Bronchial epithelial cell (primary cell): ENCODE results near the gene CD58. TPM values are rescaled to one million over a fixed set of nuclear protein-coding genes. Genes with fewer than 3 reads are reported as not detected.

Experiments used
- DNase-seq: peaks from one replicate; pipeline ENCODE4 v3.0.0-alpha.2; 2010; ENCODE audit warnings: low read depth
- FAIRE-seq: peaks from 2 replicates; lab custom pipeline; 2011; peaks lifted over from hg19 to GRCh38; lab: Jason Lieb, UNC
- H3K27me3 ChIP-seq: 2 replicates; pipeline ENCODE4 v1.5.1; 2011; ENCODE audit warnings: low read length; ENCODE audit not compliant: control insufficient read depth, insufficient read depth
- H3K36me3 ChIP-seq: 2 replicates; pipeline ENCODE4 v1.5.1; 2011; ENCODE audit warnings: low read length; ENCODE audit not compliant: control insufficient read depth, insufficient read depth
- H3K4me3 ChIP-seq: 2 replicates; pipeline ENCODE4 v1.5.1; 2011; ENCODE audit warnings: mild to moderate bottlenecking, low read depth, low read length, control low read depth
- CTCF ChIP-seq: IDR thresholded peaks from 2 replicates; pipeline ENCODE4 v1.5.1; 2011; ENCODE audit warnings: mild to moderate bottlenecking, moderate library complexity, low read length, control low read depth, inconsistent platforms; ENCODE audit not compliant: insufficient read depth, severe bottlenecking
- total RNA-seq: library from RNA; depleted of rRNA; stranded (reverse); fragments of >200 nt; gene quantifications from 2 replicates; pipeline ENCODE4 v1.2.1, GENCODE V29; 2014

Gene CD58
- total RNA-seq, 1 donor from 2014 or later, result 18.2 TPM

GRCh38 chr1:116546354-116546977 lies 24.4 kb downstream of the CD58 start:
- H3K27me3 ChIP-seq, result no peaks in the 10 kb centered on the region
- H3K36me3 ChIP-seq, result peaks cover 8% of the 10 kb centered on the region
- no peak for FAIRE-seq
- TF ChIP-seq CTCF, result no peak
- no peak for DNase-seq
- no peak overlapping the region for H3K4me3 ChIP-seq

- Histone ChIP-seq H3K36me3 (peaks cover 8% of the 10 kb centered on the region), H3K4me3 (no peak overlapping the region), H3K27me3 (no peaks in the 10 kb centered on the region)
- no peak for TF ChIP-seq CTCF
- FAIRE-seq (no peak), DNase-seq (no peak)
Measured at GRCh38 chr1:116545359-116545705, 25.5 kb downstream of the CD58 start.

GRCh38 chr1:116544588-116545358 lies 26.1 kb downstream of the CD58 start:
- H3K27me3 ChIP-seq, result no peaks in the 10 kb centered on the region
- DNase-seq (peak; percentile 58), FAIRE-seq (no peak)
- H3K36me3 ChIP-seq, result peaks cover 8% of the 10 kb centered on the region
- TF ChIP-seq CTCF, result no peak
- H3K4me3 ChIP-seq, result no peak overlapping the region

- Histone ChIP-seq H3K36me3 (peaks cover 9% of the 10 kb centered on the region), H3K27me3 (no peaks in the 10 kb centered on the region), H3K4me3 (no peak overlapping the region)
- DNase-seq (peak; percentile 63), FAIRE-seq (no peak)
- TF ChIP-seq CTCF, result no peak
Measured at GRCh38 chr1:116540088-116540487, 30.7 kb downstream of the CD58 start.

GRCh38 chr1:116538544-116538943 lies 32.3 kb downstream of the CD58 start:
- FAIRE-seq (no peak), DNase-seq (peak; percentile 90)
- no peak overlapping the region for H3K4me3 ChIP-seq
- TF ChIP-seq CTCF, result no peak
- no peaks in the 10 kb centered on the region for H3K27me3 ChIP-seq
- H3K36me3 ChIP-seq, result peaks cover 11% of the 10 kb centered on the region
